Retinal pigment epithelial cell (primary cell): Measurements from ENCODE around the gene TTC9.
A peak's percentile ranks its signal among the peaks of the same experiment; 100 is the strongest.

Experiments used
- DNase-seq: peaks from one replicate; pipeline ENCODE4 v3.0.0-alpha.2; 2010; ENCODE audit warnings: low read depth
- H3K4me3 ChIP-seq: 2 replicates; pipeline ENCODE4 v1.5.1; 2011; ENCODE audit warnings: mild to moderate bottlenecking, low read length, control low read depth, moderate library complexity
- TF ChIP-seq, protein P1 (sequence below): conservative IDR thresholded peaks from 2 replicates; pipeline ENCODE4 v1.5.1; 2011; ENCODE audit warnings: low read depth, low read length, control low read depth, inconsistent platforms

The TTC9 gene

DNA sequence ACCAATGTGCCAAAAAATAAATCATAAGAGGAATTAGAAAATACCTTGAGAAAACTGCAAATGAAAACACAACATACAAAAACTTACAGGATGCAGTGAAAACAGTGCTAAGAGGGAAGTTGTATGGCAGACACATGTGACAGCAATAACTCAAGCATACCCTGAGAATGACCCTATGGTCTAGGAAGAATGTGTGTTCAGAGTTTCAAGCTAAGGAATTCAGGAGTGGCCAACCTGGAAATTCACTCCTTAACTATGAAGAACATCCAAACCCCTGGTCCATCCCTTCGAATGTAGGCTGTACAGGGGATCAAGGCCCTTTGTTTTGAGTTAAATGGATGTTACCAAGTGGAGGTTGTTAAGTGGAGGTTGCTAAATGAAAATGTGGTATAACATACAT is 16.7 kb upstream of the TTC9 start:
- TF ChIP-seq, protein P1, sequence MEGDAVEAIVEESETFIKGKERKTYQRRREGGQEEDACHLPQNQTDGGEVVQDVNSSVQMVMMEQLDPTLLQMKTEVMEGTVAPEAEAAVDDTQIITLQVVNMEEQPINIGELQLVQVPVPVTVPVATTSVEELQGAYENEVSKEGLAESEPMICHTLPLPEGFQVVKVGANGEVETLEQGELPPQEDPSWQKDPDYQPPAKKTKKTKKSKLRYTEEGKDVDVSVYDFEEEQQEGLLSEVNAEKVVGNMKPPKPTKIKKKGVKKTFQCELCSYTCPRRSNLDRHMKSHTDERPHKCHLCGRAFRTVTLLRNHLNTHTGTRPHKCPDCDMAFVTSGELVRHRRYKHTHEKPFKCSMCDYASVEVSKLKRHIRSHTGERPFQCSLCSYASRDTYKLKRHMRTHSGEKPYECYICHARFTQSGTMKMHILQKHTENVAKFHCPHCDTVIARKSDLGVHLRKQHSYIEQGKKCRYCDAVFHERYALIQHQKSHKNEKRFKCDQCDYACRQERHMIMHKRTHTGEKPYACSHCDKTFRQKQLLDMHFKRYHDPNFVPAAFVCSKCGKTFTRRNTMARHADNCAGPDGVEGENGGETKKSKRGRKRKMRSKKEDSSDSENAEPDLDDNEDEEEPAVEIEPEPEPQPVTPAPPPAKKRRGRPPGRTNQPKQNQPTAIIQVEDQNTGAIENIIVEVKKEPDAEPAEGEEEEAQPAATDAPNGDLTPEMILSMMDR = no peak

DNA sequence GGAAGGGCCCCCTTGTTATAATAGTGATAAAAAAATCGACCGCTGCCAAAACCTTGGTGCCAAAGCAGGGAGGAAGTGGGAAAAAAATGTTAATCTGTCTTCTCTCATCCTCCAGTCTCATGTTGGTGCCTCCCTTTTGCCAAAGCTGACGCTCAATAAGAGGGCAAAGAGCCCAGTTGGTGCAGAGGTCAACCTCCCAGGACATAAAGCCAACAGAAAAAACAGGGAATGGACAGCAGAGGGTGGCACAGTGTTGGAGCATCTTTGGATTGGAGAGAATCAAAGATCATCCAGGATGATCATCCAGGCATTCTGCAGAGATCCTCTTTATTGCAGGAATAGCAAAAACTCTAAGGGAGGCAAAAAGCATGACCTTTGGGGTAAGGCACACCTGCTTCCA is 9.8 kb upstream of the TTC9 start:
- TF ChIP-seq, protein P1 = no peak
- DNase-seq = no peak

More for the DNA sequence above, 16.7 kb upstream of the TTC9 start:
- peak; percentile 41 for DNase-seq
- no peak overlapping the region for H3K4me3 ChIP-seq

DNA sequence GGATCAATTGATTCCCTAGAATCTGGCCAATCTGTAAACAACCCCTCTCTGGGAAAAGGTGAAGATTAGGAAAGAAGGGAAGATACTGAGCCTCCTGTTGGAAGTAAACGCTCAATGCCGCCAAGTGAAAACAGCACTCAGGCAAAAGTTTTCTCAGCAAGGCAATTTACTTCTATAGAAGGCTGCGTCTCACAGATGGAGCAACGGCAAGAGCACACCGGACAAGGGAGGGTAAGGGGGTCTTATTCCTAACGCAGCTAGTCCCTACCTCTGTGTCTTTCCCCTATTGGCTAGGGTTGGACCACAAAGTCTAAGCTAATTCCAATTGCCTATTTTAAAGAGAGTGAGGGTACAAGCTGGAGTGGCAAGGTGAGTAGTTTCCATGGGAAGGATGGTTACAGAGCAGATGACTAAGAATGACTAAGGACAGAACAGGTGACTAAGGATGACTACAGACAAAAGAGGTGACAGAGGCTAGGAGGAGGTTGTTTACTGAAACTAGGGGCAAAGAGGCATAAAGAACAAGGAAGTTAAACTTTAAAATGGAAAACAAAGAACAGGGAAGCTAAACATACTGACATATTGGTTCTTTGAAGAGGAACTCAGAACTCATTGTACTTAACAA is 5.6 kb upstream of the TTC9 start:
- H3K4me3 ChIP-seq = no peak overlapping the region
- DNase-seq = no peak
- TF ChIP-seq, protein P1 = no peak

More for the DNA sequence above, 9.8 kb upstream of the TTC9 start:
- no peak overlapping the region for H3K4me3 ChIP-seq

DNA sequence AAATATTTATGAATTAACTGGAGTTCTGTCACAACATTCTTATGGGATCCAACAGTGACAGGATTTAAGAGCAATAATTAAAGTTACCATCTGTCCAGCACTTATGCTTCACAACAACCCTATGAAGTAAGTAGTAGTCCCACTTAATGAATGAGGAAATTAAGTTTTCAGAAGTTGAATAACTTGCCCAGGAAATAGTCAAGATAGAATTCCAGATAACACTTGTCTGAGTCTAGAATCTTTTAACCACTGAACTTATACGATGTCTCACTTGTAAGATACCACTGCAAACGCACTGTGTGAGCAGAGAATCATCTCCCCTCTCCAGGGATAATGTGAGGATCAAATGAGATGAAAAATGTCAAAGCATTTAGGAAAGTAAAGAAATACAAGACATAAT is 3.3 kb upstream of the TTC9 start:
- no peak overlapping the region for H3K4me3 ChIP-seq
- TF ChIP-seq, protein P1 = no peak
- no peak for DNase-seq

DNA sequence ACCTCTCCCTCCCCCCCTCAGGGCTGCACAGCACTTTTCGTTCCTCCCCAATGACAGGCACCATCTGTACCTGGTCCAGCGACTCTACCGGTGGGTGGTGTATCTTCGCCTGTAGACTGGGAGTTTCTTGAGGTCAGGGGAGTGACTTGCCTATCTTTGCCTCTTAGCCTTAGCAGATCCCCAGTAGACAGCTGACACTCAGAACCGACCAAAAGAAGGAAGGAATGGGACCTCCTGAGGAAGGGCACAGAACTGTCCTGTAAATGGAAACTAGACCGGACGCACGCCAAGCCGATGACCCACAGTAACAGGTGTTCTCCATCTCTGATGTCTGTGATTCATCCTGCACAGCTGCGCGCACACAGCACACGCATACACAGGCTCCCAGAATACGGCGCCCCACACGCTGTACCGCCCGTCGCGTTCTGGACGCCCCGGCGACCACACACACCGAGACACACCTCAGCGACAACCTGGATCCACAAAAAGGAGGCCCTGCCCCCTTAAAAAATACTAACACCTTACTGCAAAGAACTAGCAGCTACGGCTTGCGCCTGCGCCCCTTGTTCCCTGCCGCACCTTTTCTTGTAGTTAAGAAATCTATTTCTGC is 673 bp upstream of the TTC9 start:
- peak overlapping the region; percentile 66 for H3K4me3 ChIP-seq
- TF ChIP-seq, protein P1 = no peak
- no peak for DNase-seq

DNA sequence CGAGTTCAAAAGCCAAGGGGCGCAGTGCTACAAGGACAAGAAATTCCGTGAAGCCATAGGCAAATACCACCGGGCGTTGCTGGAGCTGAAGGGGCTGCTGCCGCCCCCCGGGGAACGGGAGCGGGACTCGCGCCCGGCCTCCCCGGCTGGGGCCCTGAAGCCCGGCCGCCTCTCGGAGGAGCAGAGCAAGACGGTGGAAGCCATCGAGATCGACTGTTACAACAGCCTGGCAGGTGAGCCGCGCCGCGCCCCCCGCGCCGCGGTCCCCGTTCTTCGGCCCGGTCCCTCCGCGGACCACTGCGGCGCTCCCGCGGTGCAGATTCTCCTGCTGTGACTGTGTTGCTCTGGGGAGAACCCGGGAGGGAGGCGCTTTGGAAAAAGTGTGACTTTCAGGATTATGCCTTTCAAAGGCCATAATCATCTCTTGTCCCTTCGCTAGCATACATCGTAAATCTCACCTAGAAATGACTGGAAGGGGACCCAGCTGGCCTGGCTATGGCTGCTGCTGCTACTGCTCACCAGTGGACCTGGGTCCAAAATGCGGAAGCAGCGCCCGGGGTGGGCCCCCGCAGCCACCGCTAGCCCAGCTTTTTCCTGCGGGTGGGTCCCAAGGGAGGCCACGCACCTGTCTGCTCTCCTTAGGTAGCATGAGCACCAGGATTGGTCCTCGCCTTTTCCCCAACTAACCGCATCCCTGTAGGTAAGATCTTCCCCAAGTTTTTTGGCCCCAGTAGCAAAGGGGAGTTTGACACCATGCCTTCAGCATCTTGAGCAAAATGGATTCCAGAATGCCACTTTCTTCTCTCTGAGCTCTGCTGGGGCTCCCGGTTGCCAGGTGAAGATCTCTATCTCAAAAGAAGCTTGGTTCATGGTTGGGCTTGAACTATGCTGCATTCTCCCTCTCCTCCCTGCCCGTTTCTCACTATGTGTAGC is 853 bp downstream of the TTC9 start:
- peak overlapping the region; percentile 63 for H3K4me3 ChIP-seq
- DNase-seq = no peak
- TF ChIP-seq, protein P1 = no peak

DNA sequence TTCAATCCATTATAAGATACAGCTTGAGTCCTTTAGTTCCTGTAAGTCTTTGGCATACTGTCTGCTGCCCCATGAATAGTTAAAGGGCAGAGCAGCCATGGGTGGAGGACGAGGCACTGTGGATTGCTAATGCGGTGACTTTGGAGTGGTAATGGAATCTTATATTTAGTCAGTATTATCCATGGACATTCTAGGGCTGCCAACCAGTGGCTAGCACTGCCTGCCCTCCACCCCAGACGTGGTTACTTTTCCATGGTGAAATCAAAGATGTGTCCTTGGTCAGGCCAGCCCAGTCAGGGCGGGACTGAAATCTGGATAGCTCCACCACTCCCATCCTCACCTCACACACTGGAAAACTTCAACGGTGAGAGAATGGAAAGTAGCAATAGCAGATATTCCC is 2.3 kb downstream of the TTC9 start:
- H3K4me3 ChIP-seq = peak overlapping the region; percentile 63
- TF ChIP-seq, protein P1 = no peak
- no peak for DNase-seq
